Measurements from ENCODE around the gene UNC93B1.
A peak's percentile ranks its signal among the peaks of the same experiment; 100 is the strongest.

Gene UNC93B1

DNA sequence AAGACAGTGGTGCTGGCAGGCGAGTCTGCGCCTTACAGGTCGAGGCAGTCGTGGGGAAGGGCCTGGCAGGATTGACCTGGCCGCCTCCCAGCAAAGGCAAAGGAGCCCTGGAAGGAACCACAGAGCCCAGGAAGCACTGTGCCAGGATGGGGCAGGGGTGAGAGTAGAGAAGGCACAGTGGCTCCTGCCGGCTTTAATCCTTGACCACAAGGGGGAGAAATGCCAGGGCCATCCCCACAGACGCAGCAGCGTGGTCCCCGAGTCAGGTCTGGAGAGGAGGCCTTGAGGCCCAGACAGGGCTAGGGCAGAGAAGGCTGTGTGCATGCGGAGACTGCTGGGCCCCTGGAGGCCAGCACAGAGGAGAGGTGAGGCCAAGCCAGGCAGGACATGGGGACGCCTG is 16.7 kb upstream of the UNC93B1 start:
- no peak for DNase-seq

GRCh38 chr11:68019486-68019885 is 15.6 kb upstream of the UNC93B1 start:
- no peak for DNase-seq

- DNase-seq, result no peak
Measured at GRCh38 chr11:68018730-68019190, 14.9 kb upstream of the UNC93B1 start.

DNA sequence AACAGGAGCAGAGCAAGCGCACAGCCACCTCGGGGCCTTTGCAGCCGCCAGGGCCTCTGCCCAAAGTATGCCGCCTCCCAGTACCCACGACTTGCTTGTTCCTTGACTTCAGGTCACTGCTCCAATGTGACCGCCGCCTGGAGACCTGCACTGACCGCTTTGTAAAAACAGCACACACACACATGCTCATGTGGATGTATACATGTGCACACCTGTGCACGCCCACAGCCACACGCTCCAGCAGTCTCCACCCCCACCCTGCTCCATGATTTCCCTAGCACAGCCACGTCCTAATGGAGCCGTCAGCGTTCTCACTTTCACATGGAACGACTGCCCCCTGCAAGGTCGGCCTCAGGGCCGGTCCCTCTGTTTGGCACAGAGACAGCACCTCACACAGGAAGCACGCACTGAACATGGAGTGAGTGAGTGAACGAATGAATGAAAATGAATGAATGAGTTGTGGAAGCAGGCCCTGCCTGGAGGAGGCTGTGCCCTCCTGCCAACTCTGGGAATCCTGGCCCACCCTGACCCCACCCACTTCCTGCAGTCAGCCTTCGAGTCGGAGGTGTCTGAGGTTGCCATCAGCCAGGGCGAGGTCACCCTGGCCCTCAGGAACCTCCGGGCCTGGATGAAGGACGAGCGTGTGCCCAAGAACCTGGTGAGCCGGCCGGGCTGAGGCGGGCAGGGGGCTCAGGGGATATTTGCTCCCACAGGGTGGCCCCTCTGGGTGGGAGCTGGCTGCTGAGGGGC is 14.3 kb upstream of the UNC93B1 start:
- no peak for DNase-seq

- no peak for DNase-seq
Measured at GRCh38 chr11:68016904-68017817, 13.3 kb upstream of the UNC93B1 start.

GRCh38 chr11:68016161-68016903 is 12.4 kb upstream of the UNC93B1 start:
- DNase-seq, result no peak

GRCh38 chr11:68015467-68015866 is 11.6 kb upstream of the UNC93B1 start:
- DNase-seq, result no peak

DNA sequence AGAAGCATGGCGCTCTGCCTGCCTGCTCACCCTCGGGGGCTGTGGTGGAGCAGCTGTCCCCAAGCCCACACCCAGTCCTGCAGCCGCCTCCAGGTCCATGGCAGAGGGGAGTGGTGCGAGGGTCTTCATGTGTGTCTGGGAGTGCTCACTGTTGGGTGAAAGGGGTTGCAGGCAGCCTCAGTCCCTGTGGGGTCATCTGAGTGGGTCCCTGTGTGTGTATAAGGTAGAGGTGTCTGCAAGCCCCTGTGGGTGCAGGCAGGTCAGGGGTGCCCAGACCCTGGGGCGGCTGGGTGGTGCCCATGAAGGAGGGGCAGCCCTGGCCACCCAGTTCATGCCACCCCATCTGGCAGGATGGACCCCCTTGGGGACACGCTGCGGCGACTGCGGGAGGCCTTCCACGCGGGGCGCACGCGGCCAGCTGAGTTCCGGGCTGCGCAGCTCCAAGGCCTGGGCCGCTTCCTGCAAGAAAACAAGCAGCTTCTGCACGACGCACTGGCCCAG is 11.1 kb upstream of the UNC93B1 start:
- no peak for DNase-seq

GRCh38 chr11:68014157-68014946 is 10.5 kb upstream of the UNC93B1 start:
- no peak for DNase-seq

DNA sequence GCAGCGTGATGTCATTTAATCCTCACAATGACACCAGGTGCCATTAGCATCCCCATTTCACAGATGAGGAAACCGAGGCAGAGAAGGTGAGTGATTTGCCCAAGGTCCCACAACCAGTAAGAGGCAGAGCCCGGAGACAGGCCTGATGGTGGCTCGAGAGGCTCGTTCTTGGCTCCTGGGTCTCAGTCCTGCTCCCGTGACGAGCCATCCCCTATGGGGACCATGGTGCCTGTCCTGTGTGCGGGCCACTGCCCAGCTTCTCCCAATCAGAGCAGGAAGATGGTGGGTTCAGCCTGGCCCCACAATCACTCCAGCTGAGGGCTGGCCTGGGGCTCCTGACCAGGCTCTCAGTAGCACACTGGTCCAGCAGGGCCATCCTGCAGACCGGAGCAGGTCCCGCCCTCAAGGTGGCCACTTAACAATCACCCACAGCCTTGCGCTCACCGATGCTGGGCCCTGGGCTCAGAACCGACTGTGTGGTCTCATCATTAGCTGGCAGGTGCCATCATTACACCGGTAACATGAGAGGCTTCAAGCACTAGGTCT is 9.8 kb upstream of the UNC93B1 start:
- DNase-seq, result no peak

DNA sequence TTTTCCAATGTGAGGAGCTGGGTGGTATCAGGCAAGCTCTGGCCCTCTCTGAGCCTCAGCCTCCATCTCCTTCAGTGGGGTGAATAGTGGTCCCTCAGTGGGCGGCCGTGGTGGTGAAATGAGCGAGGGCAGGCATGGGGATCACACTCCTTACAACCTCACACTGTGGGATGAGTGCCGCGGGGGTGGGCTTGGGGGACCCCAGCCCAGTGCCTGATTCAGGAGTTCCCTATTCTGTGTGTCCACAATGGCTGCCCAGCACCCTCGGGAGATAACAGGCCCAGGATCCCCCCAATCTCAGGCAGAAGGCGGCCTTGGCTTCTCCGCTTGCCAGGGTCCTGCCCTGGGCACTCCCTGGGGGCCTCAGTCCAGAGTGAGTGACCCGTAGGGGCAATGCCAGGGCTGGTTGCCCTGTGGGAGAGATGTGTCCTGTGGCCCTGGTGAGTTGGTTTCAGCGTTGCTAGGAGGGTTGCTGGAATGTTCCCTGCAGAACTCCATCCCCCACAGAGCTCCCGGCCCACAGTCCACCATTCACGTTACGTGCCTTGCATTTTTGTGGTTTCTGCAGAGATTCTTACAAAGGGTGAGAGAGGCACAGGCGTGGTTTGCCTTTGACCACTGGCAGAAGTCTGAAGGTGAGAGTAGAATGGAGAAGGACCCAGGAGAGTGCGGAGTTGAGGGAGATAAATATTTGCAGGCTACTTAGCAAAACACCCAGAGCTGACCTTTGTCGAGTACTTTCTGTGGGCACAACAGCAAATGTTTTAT is 9.1 kb upstream of the UNC93B1 start:
- no peak for DNase-seq

- no peak for DNase-seq
Measured at GRCh38 chr11:68012044-68012842, 8.3 kb upstream of the UNC93B1 start.

- DNase-seq, result no peak
Measured at GRCh38 chr11:68011051-68011943, 7.4 kb upstream of the UNC93B1 start.

- no peak for DNase-seq
Measured at GRCh38 chr11:68010090-68011041, 6.5 kb upstream of the UNC93B1 start, which contains the start of gene ALDH3B1. TSS of gene ALDH3B1 (plus strand) at chr11:68010327. CDS start at chr11:68015298, 4,971 bp downstream.

- peak; percentile 16 for DNase-seq
Measured at GRCh38 chr11:68009391-68010089, 5.6 kb upstream of the UNC93B1 start.

DNA sequence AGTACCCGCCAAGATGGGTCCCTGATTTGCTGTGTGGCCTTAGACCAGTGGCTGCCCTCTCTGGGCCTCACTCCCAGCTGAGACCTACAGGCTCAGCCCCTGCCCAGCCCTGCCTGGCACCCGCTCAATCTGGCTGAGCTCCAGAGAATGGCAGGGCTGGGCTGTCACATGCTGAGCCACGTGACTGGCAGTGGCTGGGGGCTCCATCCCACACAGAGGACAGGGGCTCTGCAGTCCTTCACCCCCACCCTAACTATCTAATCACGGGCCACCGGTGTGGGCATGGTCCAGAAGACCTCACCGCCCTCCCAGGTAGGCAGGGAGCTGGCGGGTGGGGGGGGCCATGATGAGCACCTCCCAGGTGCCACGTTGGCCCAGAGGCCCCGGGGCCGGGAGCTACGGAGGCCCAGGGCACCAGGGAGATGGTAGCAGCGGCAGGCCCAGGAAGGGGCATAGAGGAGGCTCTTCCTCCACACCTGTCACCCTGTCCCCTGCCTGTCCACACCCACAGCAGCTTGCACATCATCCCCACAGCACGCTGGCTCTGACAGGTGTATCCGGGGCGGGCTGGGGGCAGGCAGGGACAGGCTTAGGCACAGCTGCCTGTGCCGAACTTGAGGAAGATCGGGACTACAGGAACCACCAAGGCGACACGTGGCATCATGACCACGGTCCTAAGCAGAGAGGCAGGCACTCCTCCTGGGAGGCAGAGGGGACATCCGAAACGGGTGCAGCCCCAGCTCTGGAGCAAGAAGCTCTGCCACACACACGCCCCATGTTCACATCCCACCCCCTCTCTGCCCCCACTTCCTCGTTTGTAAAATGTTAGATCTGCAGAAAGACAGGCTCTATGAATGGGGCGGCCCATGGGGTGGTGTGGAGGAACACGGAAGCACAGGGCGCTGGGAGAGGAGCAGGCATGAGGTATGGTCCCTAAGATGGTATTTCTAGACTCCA is 4.8 kb upstream of the UNC93B1 start:
- no peak for DNase-seq

Data from CD4-positive, alpha-beta T cell treated with Interleukin-17A for 4 hours (primary cell).